Left cardiac atrium (tissue), 4 donors: ENCODE results near the gene SLC31A1. TPM values are rescaled to one million over a fixed set of nuclear protein-coding genes. Genes with fewer than 3 reads are reported as not detected.
A peak's percentile ranks its signal among the peaks of the same experiment; 100 is the strongest.

Source experiments
- ATAC-seq, 2 donors: fragments of 200-7000 bp; cut with Tn5 transposase; one replicate each; pipeline ENCODE4 v1.9.1; 2020; ENCODE audit warnings: mild to moderate bottlenecking in 2 of 2, moderate library complexity in 2 of 2
- DNase-seq: peaks from one replicate; pipeline ENCODE4 v3.0.0-alpha.2; 2020
- intact Hi-C, 2 donors: fragments of 100-400 bp; cut with DNase I; formaldehyde crosslinking; loops; one replicate each; pipeline versions ENCODE4 v1.14.1 to v1.15.1; 2022 to 2023
- long read RNA-seq: library from polyadenylated mRNA; unstranded; transcript quantifications from one replicate; pipeline ENCODE4 v2.0.0, GENCODE V29; 2021
- total RNA-seq, 2 donors: library from RNA; stranded (reverse); fragmentation: NEBNext Ultra II Directional; extraction: Animal tissue kit (Norgen Biotek cat#: 25700); gene quantifications; one replicate each; pipeline ENCODE4 v1.2.1, GENCODE V29; 2021
- donor health status: DM: no; HTN: yes; CAD: no.
- donor health status: DM: no; HTN: yes; CAD: no; lungs with severe emphysema.
- donor health status: DM: yes; HTN: yes; CAD: no.
- donor health status: Dilated cardiomyopathy.

Gene SLC31A1
- 10 to 100 TPM; 13.8 to 23.4 TPM for total RNA-seq
- long read RNA-seq, full-length matches to known transcripts = 31 of 45 reads
- long read RNA-seq, partial matches to known transcripts = 5 of 45 reads
- long read RNA-seq, other reads (novel, unspliced or antisense) = 9 of 45 reads

GRCh38 chr9:113221003-113221799 lies at the start of gene SLC31A1, which contains the start of gene FKBP15:
TSS of gene SLC31A1 (plus strand) at chr9:113221544. CDS start at chr9:113256149, 34,605 bp downstream.
TSS of gene FKBP15 (minus strand) at chr9:113221277. CDS start at chr9:113221243, 34 bp downstream.
- ATAC-seq = peak; percentile 100
- intact Hi-C loops = no loop called here
- DNase-seq = peak; percentile 98

GRCh38 chr9:113173341-113173740 lies 48.0 kb upstream of the SLC31A1 start:
- ATAC-seq (no peak), DNase-seq (no peak)
- intact Hi-C loops = no loop called here

- no peak for DNase-seq
- intact Hi-C loops = no loop called here
- ATAC-seq = no peak
These were observed 44.5 kb upstream of the SLC31A1 start for GRCh38 chr9:113176803-113177202.

- ATAC-seq (no peak), DNase-seq (no peak)
- intact Hi-C loops = no loop called here
These were observed 44.1 kb upstream of the SLC31A1 start for GRCh38 chr9:113177251-113177650.

- DNase-seq (no peak), ATAC-seq (no peak)
- intact Hi-C loops = no loop called here
These were observed 43.3 kb upstream of the SLC31A1 start for GRCh38 chr9:113178087-113178486.

- ATAC-seq = peak in 1 of 2 donors; percentile 78
- intact Hi-C loops = no loop called here
- DNase-seq = no peak
These were observed 41.5 kb upstream of the SLC31A1 start for GRCh38 chr9:113179839-113180238.

- intact Hi-C loops = no loop called here
- ATAC-seq (no peak), DNase-seq (no peak)
These were observed 40.2 kb upstream of the SLC31A1 start for GRCh38 chr9:113181165-113181564.

- no peak for ATAC-seq
- no peak for DNase-seq
- intact Hi-C loops = no loop called here
These were observed 37.3 kb upstream of the SLC31A1 start for GRCh38 chr9:113183956-113184488.

GRCh38 chr9:113184539-113184938 lies 36.8 kb upstream of the SLC31A1 start:
- ATAC-seq = no peak
- intact Hi-C loops = no loop called here
- DNase-seq = no peak

- no peak for ATAC-seq
- intact Hi-C loops = no loop called here
- DNase-seq = no peak
These were observed 36.1 kb upstream of the SLC31A1 start for GRCh38 chr9:113185271-113185670.

- no peak for DNase-seq
- ATAC-seq = no peak
- intact Hi-C loops = no loop called here
These were observed 35.1 kb upstream of the SLC31A1 start for GRCh38 chr9:113186137-113186755.

GRCh38 chr9:113187929-113188595 lies 33.3 kb upstream of the SLC31A1 start:
- peak; percentile 63 to 94 for ATAC-seq
- intact Hi-C loops = no loop called here
- peak; percentile 53 for DNase-seq

- ATAC-seq = no peak
- no peak for DNase-seq
- intact Hi-C loops = no loop called here
These were observed 28.9 kb upstream of the SLC31A1 start for GRCh38 chr9:113192455-113192854.

- DNase-seq (no peak), ATAC-seq (no peak)
- intact Hi-C loops = no loop called here
These were observed 21.5 kb upstream of the SLC31A1 start for GRCh38 chr9:113199683-113200329.

GRCh38 chr9:113205432-113205831 lies 15.9 kb upstream of the SLC31A1 start:
- DNase-seq (no peak), ATAC-seq (no peak)
- intact Hi-C loops = no loop called here

GRCh38 chr9:113205861-113206260 lies 15.5 kb upstream of the SLC31A1 start:
- no peak for ATAC-seq
- intact Hi-C loops = no loop called here
- no peak for DNase-seq

GRCh38 chr9:113210815-113211214 lies 10.5 kb upstream of the SLC31A1 start:
- ATAC-seq (no peak), DNase-seq (no peak)
- intact Hi-C loops = no loop called here

- DNase-seq = no peak
- ATAC-seq = no peak
- intact Hi-C loops = no loop called here
These were observed 6.2 kb upstream of the SLC31A1 start for GRCh38 chr9:113215132-113215531.

- DNase-seq (no peak), ATAC-seq (no peak)
- intact Hi-C loops = no loop called here
These were observed 4.9 kb upstream of the SLC31A1 start for GRCh38 chr9:113216406-113216805.
